ENCODE data around the gene GPR139.

GPR139 gene

GRCh38 chr16:19997264-19997663 is 76.4 kb downstream of the GPR139 start:
- H4K20me1 ChIP-seq (ENCODE audit: insufficient read depth, low read length): 0 out of 2 replicates have a peak, but pooled peaks cover 3% of the 10 kb centered on the region
- no peaks in the 10 kb centered on the region for H3K79me2 ChIP-seq (ENCODE audit: insufficient read depth, low read length)
- no peaks in the 10 kb centered on the region for H3K4me1 ChIP-seq (ENCODE audit: insufficient read depth, low read length)
- H3K36me3 ChIP-seq (ENCODE audit: insufficient read depth, low read length): no peaks in the 10 kb centered on the region
- no peak overlapping the region for H2AFZ ChIP-seq (ENCODE audit: low read depth, low read length)
- no peaks in the 10 kb centered on the region for H3K9me3 ChIP-seq (ENCODE audit: insufficient read depth, low read length, severe bottlenecking)
- H3K4me2 ChIP-seq (ENCODE audit: insufficient read depth, low read length): no peak overlapping the region
- DNase-seq (no peak), ATAC-seq (ENCODE audit: insufficient read depth, low read depth) (no peak)
- no peaks in the 10 kb centered on the region for H3K27me3 ChIP-seq (ENCODE audit: insufficient read depth, low read length, poor library complexity)
- H3K4me3 ChIP-seq (ENCODE audit: low read depth in 1 of 2, low read length in 2 of 2): no peak overlapping the region
- no peak for TF ChIP-seq EZH2 (IDR thresholded peaks at IDR 0.05; ENCODE audit: borderline replicate concordance, low read depth, low read length, severe bottlenecking)
- TF ChIP-seq, protein P1, sequence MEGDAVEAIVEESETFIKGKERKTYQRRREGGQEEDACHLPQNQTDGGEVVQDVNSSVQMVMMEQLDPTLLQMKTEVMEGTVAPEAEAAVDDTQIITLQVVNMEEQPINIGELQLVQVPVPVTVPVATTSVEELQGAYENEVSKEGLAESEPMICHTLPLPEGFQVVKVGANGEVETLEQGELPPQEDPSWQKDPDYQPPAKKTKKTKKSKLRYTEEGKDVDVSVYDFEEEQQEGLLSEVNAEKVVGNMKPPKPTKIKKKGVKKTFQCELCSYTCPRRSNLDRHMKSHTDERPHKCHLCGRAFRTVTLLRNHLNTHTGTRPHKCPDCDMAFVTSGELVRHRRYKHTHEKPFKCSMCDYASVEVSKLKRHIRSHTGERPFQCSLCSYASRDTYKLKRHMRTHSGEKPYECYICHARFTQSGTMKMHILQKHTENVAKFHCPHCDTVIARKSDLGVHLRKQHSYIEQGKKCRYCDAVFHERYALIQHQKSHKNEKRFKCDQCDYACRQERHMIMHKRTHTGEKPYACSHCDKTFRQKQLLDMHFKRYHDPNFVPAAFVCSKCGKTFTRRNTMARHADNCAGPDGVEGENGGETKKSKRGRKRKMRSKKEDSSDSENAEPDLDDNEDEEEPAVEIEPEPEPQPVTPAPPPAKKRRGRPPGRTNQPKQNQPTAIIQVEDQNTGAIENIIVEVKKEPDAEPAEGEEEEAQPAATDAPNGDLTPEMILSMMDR (IDR thresholded peaks at IDR 0.05; ENCODE audit: borderline replicate concordance, extremely low read depth, low read length, poor library complexity, severe bottlenecking): no peak
- no peak overlapping the region for H3K9ac ChIP-seq (ENCODE audit: low read depth, low read length)
- no peak overlapping the region for H3K27ac ChIP-seq (ENCODE audit: low read length)

- ATAC-seq (ENCODE audit: insufficient read depth, low read depth) (no peak), DNase-seq (no peak)
- H3K4me3 ChIP-seq (ENCODE audit: low read depth in 1 of 2, low read length in 2 of 2): no peak overlapping the region
- no peak for TF ChIP-seq EZH2 (IDR thresholded peaks at IDR 0.05; ENCODE audit: borderline replicate concordance, low read depth, low read length, severe bottlenecking)
- TF ChIP-seq, protein P1 (IDR thresholded peaks at IDR 0.05; ENCODE audit: borderline replicate concordance, extremely low read depth, low read length, poor library complexity, severe bottlenecking): no peak
- no peak overlapping the region for H3K4me2 ChIP-seq (ENCODE audit: insufficient read depth, low read length)
- H3K9ac ChIP-seq (ENCODE audit: low read depth, low read length): no peak overlapping the region
- H3K79me2 ChIP-seq (ENCODE audit: insufficient read depth, low read length): no peaks in the 10 kb centered on the region
- no peaks in the 10 kb centered on the region for H3K4me1 ChIP-seq (ENCODE audit: insufficient read depth, low read length)
- 0 out of 2 replicates have a peak, but pooled peaks cover 3% of the 10 kb centered on the region for H4K20me1 ChIP-seq (ENCODE audit: insufficient read depth, low read length)
- no peak overlapping the region for H3K27ac ChIP-seq (ENCODE audit: low read length)
- no peaks in the 10 kb centered on the region for H3K36me3 ChIP-seq (ENCODE audit: insufficient read depth, low read length)
- no peaks in the 10 kb centered on the region for H3K27me3 ChIP-seq (ENCODE audit: insufficient read depth, low read length, poor library complexity)
- H2AFZ ChIP-seq (ENCODE audit: low read depth, low read length): no peak overlapping the region
- H3K9me3 ChIP-seq (ENCODE audit: insufficient read depth, low read length, severe bottlenecking): no peaks in the 10 kb centered on the region
These were observed 79.1 kb downstream of the GPR139 start for GRCh38 chr16:19994466-19995170.

DNA sequence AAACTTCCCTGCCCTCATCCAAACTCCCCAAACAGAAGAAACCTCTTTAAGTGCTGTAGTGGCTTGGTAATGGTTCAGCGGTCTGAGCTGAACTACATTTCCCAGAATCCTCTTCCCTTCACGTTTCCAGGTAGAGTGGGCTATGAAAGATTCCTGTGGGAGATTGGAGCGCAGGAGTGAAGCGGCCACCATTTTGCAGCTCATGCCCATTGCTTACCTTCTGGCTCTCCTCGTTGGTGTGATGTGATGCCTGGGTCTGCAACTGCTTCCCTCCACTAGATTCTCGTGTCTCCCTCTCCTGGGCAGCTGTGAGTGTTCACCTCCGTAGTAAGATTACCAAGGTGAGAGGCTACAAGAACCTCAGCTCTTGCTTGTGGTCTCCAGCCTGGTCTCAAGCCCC is 82.1 kb downstream of the GPR139 start:
- Histone ChIP-seq H3K4me1 (ENCODE audit: insufficient read depth, low read length) (no peaks in the 10 kb centered on the region), H3K9me3 (ENCODE audit: insufficient read depth, low read length, severe bottlenecking) (no peaks in the 10 kb centered on the region), H3K36me3 (ENCODE audit: insufficient read depth, low read length) (no peaks in the 10 kb centered on the region), H3K4me3 (ENCODE audit: low read depth in 1 of 2, low read length in 2 of 2) (no peak overlapping the region), H3K79me2 (ENCODE audit: insufficient read depth, low read length) (no peaks in the 10 kb centered on the region), H4K20me1 (ENCODE audit: insufficient read depth, low read length) (0 out of 2 replicates have a peak, but pooled peaks cover 3% of the 10 kb centered on the region), H3K4me2 (ENCODE audit: insufficient read depth, low read length) (no peak overlapping the region), H3K27me3 (ENCODE audit: insufficient read depth, low read length, poor library complexity) (no peaks in the 10 kb centered on the region), H3K9ac (ENCODE audit: low read depth, low read length) (no peak overlapping the region), H2AFZ (ENCODE audit: low read depth, low read length) (no peak overlapping the region), H3K27ac (ENCODE audit: low read length) (no peak overlapping the region)
- no peak for DNase-seq
- TF ChIP-seq, protein P1 (IDR thresholded peaks at IDR 0.05; ENCODE audit: borderline replicate concordance, extremely low read depth, low read length, poor library complexity, severe bottlenecking): no peak
- no peak for TF ChIP-seq EZH2 (IDR thresholded peaks at IDR 0.05; ENCODE audit: borderline replicate concordance, low read depth, low read length, severe bottlenecking)
- ATAC-seq (ENCODE audit: insufficient read depth, low read depth): no peak
